Measurements from ENCODE around the gene PNPO.

GRCh38 chr17:47990962-47991731, 49.8 kb downstream of the PNPO start:
- TF ChIP-seq CTCF (optimal IDR thresholded peaks at IDR 0.05 in 1 of 3, IDR thresholded peaks at IDR 0.05 in 1 of 3, conservative IDR thresholded peaks at IDR 0.05 in 1 of 3; ENCODE audit: extremely low read depth in 1 of 3, insufficient read depth in 2 of 3, low read length in 3 of 3) (no peak), EZH2 (IDR thresholded peaks at IDR 0.05; ENCODE audit: low read length) (no peak)

Measured in keratinocyte (primary cell).